Measurements from ENCODE around the gene C1orf210. TPM values are rescaled to one million over a fixed set of nuclear protein-coding genes. Genes with fewer than 3 reads are reported as not detected.

The C1orf210 gene
- not detected in 2 replicates for total RNA-seq (2014; rRNA removed)
- not detected for polyA plus RNA-seq (2012)

GRCh38 chr1:43285269-43285990, at the start of gene C1orf210:
TSS of gene C1orf210 (minus strand) at chr1:43285581. CDS start at chr1:43283270, 2,311 bp downstream.
- DNase-seq (ENCODE audit: low read depth), result no peak

GRCh38 chr1:43334453-43335205, 49.2 kb upstream of the C1orf210 start:
- DNase-seq (ENCODE audit: low read depth), result no peak

- no peak for DNase-seq (ENCODE audit: low read depth)
Measured at GRCh38 chr1:43331688-43332087, 46.3 kb upstream of the C1orf210 start.

- peak; percentile 84 for DNase-seq (ENCODE audit: low read depth)
Measured at GRCh38 chr1:43329995-43330751, 44.8 kb upstream of the C1orf210 start.

GRCh38 chr1:43327549-43328292, 42.3 kb upstream of the C1orf210 start:
- no peak for DNase-seq (ENCODE audit: low read depth)

- DNase-seq (ENCODE audit: low read depth), result no peak
Measured at GRCh38 chr1:43325381-43325780, 40.0 kb upstream of the C1orf210 start.

- no peak for DNase-seq (ENCODE audit: low read depth)
Measured at GRCh38 chr1:43324810-43325209, 39.4 kb upstream of the C1orf210 start.

- no peak for DNase-seq (ENCODE audit: low read depth)
Measured at GRCh38 chr1:43322506-43322905, 37.1 kb upstream of the C1orf210 start.

- DNase-seq (ENCODE audit: low read depth), result no peak
Measured at GRCh38 chr1:43321331-43321891, 36.0 kb upstream of the C1orf210 start.

- no peak for DNase-seq (ENCODE audit: low read depth)
Measured at GRCh38 chr1:43319766-43320165, 34.4 kb upstream of the C1orf210 start.

- no peak for DNase-seq (ENCODE audit: low read depth)
Measured at GRCh38 chr1:43319288-43319687, 33.9 kb upstream of the C1orf210 start.

GRCh38 chr1:43318831-43319230, 33.5 kb upstream of the C1orf210 start:
- DNase-seq (ENCODE audit: low read depth), result no peak

- DNase-seq (ENCODE audit: low read depth), result no peak
Measured at GRCh38 chr1:43317817-43318471, 32.6 kb upstream of the C1orf210 start.

- no peak for DNase-seq (ENCODE audit: low read depth)
Measured at GRCh38 chr1:43316738-43317520, 31.5 kb upstream of the C1orf210 start.

GRCh38 chr1:43315963-43316737, 30.8 kb upstream of the C1orf210 start:
- DNase-seq (ENCODE audit: low read depth), result no peak

- no peak for DNase-seq (ENCODE audit: low read depth)
Measured at GRCh38 chr1:43315481-43315880, 30.1 kb upstream of the C1orf210 start.

GRCh38 chr1:43314233-43314632, 28.9 kb upstream of the C1orf210 start:
- no peak for DNase-seq (ENCODE audit: low read depth)

- DNase-seq (ENCODE audit: low read depth), result no peak
Measured at GRCh38 chr1:43313771-43314170, 28.4 kb upstream of the C1orf210 start.
